Adrenal gland (tissue), 5 donors: Measurements from ENCODE around the gene PHOSPHO1.

ENCODE experiments used
- POLR2A ChIP-seq, 2 donors: fragments of 450-650 bp; IDR thresholded peaks; one replicate each; pipeline ENCODE4 v1.6.1; 2017; ENCODE audit warnings: antibody characterized with exemption in 2 of 2, mild to moderate bottlenecking in 2 of 2, moderate library complexity in 1 of 2
- TF ChIP-seq, protein P1 (sequence below), 6 experiments: fragments of 450-650 bp in 4 of 6; fragments of 200-600 bp in 2 of 6; sonication (generic) in 1 of 6; IDR thresholded peaks; 1 replicate in 5 of 6; 2 replicates in 1 of 6; pipeline versions ENCODE4 v1.5.1 to v1.8.0; 2016 to 2021; ENCODE audit warnings: antibody characterized with exemption in 6 of 6, mild to moderate bottlenecking in 2 of 6, moderate library complexity in 1 of 6
- donor health status: DM: no; HTN: no; CAD: no.

GRCh38 chr17:49209061-49209571 lies 21.5 kb downstream of the PHOSPHO1 start:
- TF ChIP-seq, protein P1, sequence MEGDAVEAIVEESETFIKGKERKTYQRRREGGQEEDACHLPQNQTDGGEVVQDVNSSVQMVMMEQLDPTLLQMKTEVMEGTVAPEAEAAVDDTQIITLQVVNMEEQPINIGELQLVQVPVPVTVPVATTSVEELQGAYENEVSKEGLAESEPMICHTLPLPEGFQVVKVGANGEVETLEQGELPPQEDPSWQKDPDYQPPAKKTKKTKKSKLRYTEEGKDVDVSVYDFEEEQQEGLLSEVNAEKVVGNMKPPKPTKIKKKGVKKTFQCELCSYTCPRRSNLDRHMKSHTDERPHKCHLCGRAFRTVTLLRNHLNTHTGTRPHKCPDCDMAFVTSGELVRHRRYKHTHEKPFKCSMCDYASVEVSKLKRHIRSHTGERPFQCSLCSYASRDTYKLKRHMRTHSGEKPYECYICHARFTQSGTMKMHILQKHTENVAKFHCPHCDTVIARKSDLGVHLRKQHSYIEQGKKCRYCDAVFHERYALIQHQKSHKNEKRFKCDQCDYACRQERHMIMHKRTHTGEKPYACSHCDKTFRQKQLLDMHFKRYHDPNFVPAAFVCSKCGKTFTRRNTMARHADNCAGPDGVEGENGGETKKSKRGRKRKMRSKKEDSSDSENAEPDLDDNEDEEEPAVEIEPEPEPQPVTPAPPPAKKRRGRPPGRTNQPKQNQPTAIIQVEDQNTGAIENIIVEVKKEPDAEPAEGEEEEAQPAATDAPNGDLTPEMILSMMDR (IDR thresholded peaks at IDR 0.05), result no peak
- TF ChIP-seq POLR2A (IDR thresholded peaks at IDR 0.05), result no peak
